GM20000 (cell line): ENCODE measurements around the gene RAB23.

Source experiments
- DNase-seq: peaks from one replicate; pipeline ENCODE4 v3.0.0; 2012; ENCODE audit warnings: low spot score
- CTCF ChIP-seq: IDR thresholded peaks from 2 replicates; pipeline ENCODE4 v1.5.1; 2012; ENCODE audit warnings: mild to moderate bottlenecking, control low read depth; ENCODE audit errors: extremely low read depth, missing control alignments

The RAB23 gene

GRCh38 chr6:57147955-57148858 is 73.9 kb downstream of the RAB23 start:
- TF ChIP-seq CTCF: no peak
- DNase-seq: no peak

- no peak for DNase-seq
- no peak for TF ChIP-seq CTCF
Observed at GRCh38 chr6:57147401-57147800, 74.7 kb downstream of the RAB23 start.

- no peak for TF ChIP-seq CTCF
- no peak for DNase-seq
Observed at GRCh38 chr6:57143690-57144089, 78.4 kb downstream of the RAB23 start.

- TF ChIP-seq CTCF: no peak
- no peak for DNase-seq
Observed at GRCh38 chr6:57142178-57142525, 80.0 kb downstream of the RAB23 start.

- no peak for TF ChIP-seq CTCF
- no peak for DNase-seq
Observed at GRCh38 chr6:57141451-57142177, 80.5 kb downstream of the RAB23 start.

GRCh38 chr6:57138026-57138425 is 84.1 kb downstream of the RAB23 start:
- TF ChIP-seq CTCF: no peak
- DNase-seq: no peak

GRCh38 chr6:57137350-57137749 is 84.8 kb downstream of the RAB23 start:
- DNase-seq: no peak
- TF ChIP-seq CTCF: no peak
